Chondrocyte (in vitro differentiated cells): ENCODE measurements around the gene KICS2. TPM values are rescaled to one million over a fixed set of nuclear protein-coding genes. Genes with fewer than 3 reads are reported as not detected.
"Not testable (repeated sequence)": the region's sequence is repeated elsewhere in the genome, so short reads cannot be mapped to it uniquely, and the experiment has no call there.

Experiments used
- DNase-seq: peaks from one replicate; pipeline ENCODE4 v3.0.0; 2021; ENCODE audit warnings: mixed read lengths, low spot score
- H3K27ac Mint-ChIP-seq: one replicate; pipeline ENCODE4 v1.8.0; 2021; ENCODE audit warnings: mild to moderate bottlenecking, moderate library complexity, mixed read lengths; ENCODE audit not compliant: unreplicated experiment
- H3K27me3 Mint-ChIP-seq: 2 replicates; pipeline ENCODE4 v1.8.0; 2021; ENCODE audit warnings: low read depth, mixed read lengths
- H3K36me3 Mint-ChIP-seq: 2 replicates; pipeline ENCODE4 v1.8.0; 2021; ENCODE audit warnings: low read depth, mixed read lengths
- H3K4me1 Mint-ChIP-seq: 2 replicates; pipeline ENCODE4 v1.8.0; 2021; ENCODE audit warnings: low read depth, mild to moderate bottlenecking, mixed read lengths
- H3K4me3 Mint-ChIP-seq: one replicate; pipeline ENCODE4 v1.8.0; 2021; ENCODE audit warnings: mild to moderate bottlenecking, moderate library complexity, mixed read lengths; ENCODE audit not compliant: unreplicated experiment
- H3K9me3 Mint-ChIP-seq: 2 replicates; pipeline ENCODE4 v1.8.0; 2021; ENCODE audit warnings: low read depth, mixed read lengths
- CTCF ChIP-seq: fragments of 200-600 bp; sonication (generic); IDR thresholded peaks from 2 replicates; pipeline ENCODE4 v1.5.0; 2021; ENCODE audit warnings: antibody characterized with exemption, mild to moderate bottlenecking, moderate library complexity
- total RNA-seq: library from RNA; stranded (reverse); gene quantifications from 3 replicates; pipeline ENCODE4 v1.2.1, GENCODE V29; 2021

Gene KICS2
- total RNA-seq, 1 donor from 2014 or later, result 3.1 TPM

GRCh38 chr12:64220046-64220445, 2.0 kb downstream of the KICS2 start:
- Mint-ChIP-seq H3K4me1 (peaks cover 11% of the 10 kb centered on the region), H3K27ac (no peak overlapping the region), H3K9me3 (no peaks in the 10 kb centered on the region)

DNA sequence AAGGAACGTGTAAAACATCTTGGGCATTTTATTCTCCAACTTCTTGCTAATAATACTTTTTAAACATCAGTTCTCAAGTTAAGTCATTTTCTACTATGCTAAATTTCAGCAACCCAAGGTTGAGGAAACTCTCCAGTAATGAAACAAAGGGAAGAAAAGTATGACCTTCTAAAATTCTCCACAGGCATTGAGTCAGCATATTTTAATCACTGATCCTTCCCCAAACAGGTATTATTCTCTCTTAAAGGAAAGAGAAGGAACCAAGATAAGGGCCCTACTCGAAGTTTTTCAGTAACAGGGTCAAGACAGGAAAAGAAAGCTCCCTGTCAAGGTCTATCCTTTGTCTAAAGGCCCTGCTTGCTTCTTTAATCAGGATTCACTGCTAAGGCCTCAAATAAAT, 3.0 kb downstream of the KICS2 start:
- Mint-ChIP-seq H3K4me1 (peaks cover 11% of the 10 kb centered on the region), H3K9me3 (no peaks in the 10 kb centered on the region), H3K27me3 (no peaks in the 10 kb centered on the region), H3K36me3 (no peaks in the 10 kb centered on the region), H3K27ac (no peak overlapping the region), H3K4me3 (no peak overlapping the region)
- no peak for TF ChIP-seq CTCF
- DNase-seq, result no peak

More at GRCh38 chr12:64220046-64220445, 2.0 kb downstream of the KICS2 start:
- no peak overlapping the region for H3K4me3 Mint-ChIP-seq
- no peak for TF ChIP-seq CTCF
- no peaks in the 10 kb centered on the region for H3K36me3 Mint-ChIP-seq
- DNase-seq, result no peak
- H3K27me3 Mint-ChIP-seq, result no peaks in the 10 kb centered on the region

DNA sequence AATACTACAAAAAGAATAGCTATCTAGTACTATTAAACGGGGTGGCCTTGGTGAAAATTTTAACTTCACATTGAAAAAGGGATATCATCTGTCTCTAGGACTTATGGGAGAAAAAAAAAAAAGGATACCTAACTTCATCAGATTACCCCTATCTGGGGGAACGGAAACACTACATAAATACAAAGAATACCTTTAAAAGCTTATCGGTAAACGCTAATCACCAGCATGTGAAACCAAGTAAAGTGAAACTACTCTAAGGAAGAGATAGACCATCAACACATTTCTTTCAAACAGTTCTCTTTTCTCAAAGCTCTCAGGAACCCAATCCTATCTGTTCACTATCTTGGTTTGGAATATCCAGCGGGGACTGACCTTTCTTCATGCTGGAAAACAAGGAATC, 3.5 kb downstream of the KICS2 start:
- TF ChIP-seq CTCF, result no peak
- H3K4me3 Mint-ChIP-seq, result no peak overlapping the region
- no peaks in the 10 kb centered on the region for H3K27me3 Mint-ChIP-seq
- H3K4me1 Mint-ChIP-seq, result peaks cover 11% of the 10 kb centered on the region
- DNase-seq, result no peak
- H3K36me3 Mint-ChIP-seq, result peaks cover 4% of the 10 kb centered on the region
- no peak overlapping the region for H3K27ac Mint-ChIP-seq
- H3K9me3 Mint-ChIP-seq, result no peaks in the 10 kb centered on the region

DNA sequence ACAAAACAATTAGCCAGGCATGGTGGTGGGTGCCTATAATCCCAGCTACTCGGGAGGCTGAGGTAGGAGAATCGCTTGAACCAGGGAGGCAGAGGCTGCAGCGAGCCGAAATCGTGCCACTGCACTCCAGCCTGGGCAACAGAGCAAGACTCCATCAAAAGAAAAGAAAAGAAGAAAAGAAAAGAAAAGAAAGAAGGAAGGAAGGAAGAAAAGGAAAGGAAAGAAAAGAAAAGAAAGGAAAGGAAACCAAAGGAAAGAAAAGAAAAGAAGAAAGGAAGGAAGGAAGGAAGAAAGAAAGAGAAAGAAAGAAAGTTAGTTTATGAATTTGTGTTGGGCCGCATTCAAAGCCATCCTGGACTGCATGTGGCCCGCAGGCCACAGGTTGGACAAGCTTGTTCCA, 4.5 kb downstream of the KICS2 start:
- H3K9me3 Mint-ChIP-seq, H3K4me3 Mint-ChIP-seq, H3K36me3 Mint-ChIP-seq, H3K27ac Mint-ChIP-seq, DNase-seq, H3K27me3 Mint-ChIP-seq: not testable (repeated sequence)
- peaks cover 11% of the 10 kb centered on the region for H3K4me1 Mint-ChIP-seq

DNA sequence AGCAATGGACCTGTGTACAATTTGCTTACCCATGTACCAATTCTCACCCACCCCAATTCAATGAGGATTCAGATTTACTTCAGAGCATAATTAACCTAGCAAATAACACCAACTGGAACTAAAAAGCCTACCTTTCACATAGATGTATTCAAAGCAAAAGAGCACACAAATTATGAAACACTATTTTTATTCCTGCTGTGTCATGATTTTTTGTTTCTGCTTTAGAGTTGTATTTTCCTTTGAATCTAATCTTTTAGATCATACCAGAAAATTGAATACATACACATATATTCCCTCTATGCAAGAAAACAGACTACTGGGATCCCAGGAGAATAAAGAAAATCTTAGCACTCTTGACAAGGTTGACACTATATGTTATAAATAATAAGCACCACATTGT, 5.9 kb downstream of the KICS2 start:
- Mint-ChIP-seq H3K4me3 (no peak overlapping the region), H3K4me1 (peaks cover 4% of the 10 kb centered on the region), H3K27me3 (no peaks in the 10 kb centered on the region), H3K27ac (no peak overlapping the region), H3K36me3 (peaks cover 11% of the 10 kb centered on the region), H3K9me3 (peaks cover 5% of the 10 kb centered on the region)
- TF ChIP-seq CTCF, result no peak
- no peak for DNase-seq

GRCh38 chr12:64212119-64212746, 9.9 kb downstream of the KICS2 start:
- H3K36me3 Mint-ChIP-seq, result peaks cover 11% of the 10 kb centered on the region
- TF ChIP-seq CTCF, result no peak
- no peak overlapping the region for H3K4me3 Mint-ChIP-seq
- no peak for DNase-seq
- no peaks in the 10 kb centered on the region for H3K4me1 Mint-ChIP-seq
- H3K27me3 Mint-ChIP-seq, result no peaks in the 10 kb centered on the region
- H3K9me3 Mint-ChIP-seq, result peaks cover 5% of the 10 kb centered on the region
- no peak overlapping the region for H3K27ac Mint-ChIP-seq
